HL-60 (cell line): Measurements from ENCODE around the gene SDK1.

Source experiments
- CTCF ChIP-seq: IDR thresholded peaks from one replicate; pipeline ENCODE4 v1.5.1; 2011; ENCODE audit warnings: low read length, control low read depth, inconsistent platforms; ENCODE audit not compliant: insufficient read depth
- GABPA ChIP-seq: IDR thresholded peaks from 2 replicates; pipeline ENCODE4 v1.6.1; 2012; ENCODE audit warnings: low read depth
- POLR2AphosphoS5 ChIP-seq: IDR thresholded peaks from 2 replicates; pipeline ENCODE4 v1.6.1; 2012; ENCODE audit warnings: low read depth
- REST ChIP-seq: IDR thresholded peaks from 2 replicates; pipeline ENCODE4 v1.6.1; 2012; ENCODE audit warnings: low read depth; ENCODE audit not compliant: insufficient replicate concordance
- SPI1 ChIP-seq: IDR thresholded peaks from 2 replicates; pipeline ENCODE4 v1.6.1; 2012; ENCODE audit warnings: low read depth, mild to moderate bottlenecking, borderline replicate concordance

- TF ChIP-seq CTCF = no peak
- no peak for TF ChIP-seq SPI1
- TF ChIP-seq REST = no peak
- TF ChIP-seq GABPA = no peak
- no peak for TF ChIP-seq POLR2AphosphoS5
These were observed 490.3 kb downstream of the SDK1 start for GRCh38 chr7:3791327-3791726.
